Transverse colon (tissue), 4 donors: Measurements from ENCODE around the gene PAFAH2.

Experiments
- EP300 ChIP-seq: sonication (generic); formaldehyde crosslinking; IDR thresholded peaks from one replicate; pipeline ENCODE4 v1.6.1; 2017; ENCODE audit warnings: antibody characterized with exemption, low read depth
- POLR2A ChIP-seq: fragments of 450-650 bp; IDR thresholded peaks from one replicate; pipeline ENCODE4 v1.6.1; 2016; ENCODE audit warnings: antibody characterized with exemption, mild to moderate bottlenecking, moderate library complexity
- POLR2AphosphoS5 ChIP-seq, 3 donors: sonication (generic); formaldehyde crosslinking; IDR thresholded peaks; one replicate each; pipeline ENCODE4 v1.6.1; 2016; ENCODE audit warnings: antibody characterized with exemption in 3 of 3
- TF ChIP-seq, protein P1 (sequence below), 5 experiments: fragments of 200-600 bp in 3 of 5; fragments of 450-650 bp in 2 of 5; sonication (generic) in 3 of 5; IDR thresholded peaks; 1 replicate in 2 of 5; 2 replicates in 3 of 5; pipeline ENCODE4 v1.5.1; 2016 to 2017; ENCODE audit warnings: antibody characterized with exemption in 5 of 5, inconsistent platforms in 3 of 5, mild to moderate bottlenecking in 2 of 5, moderate library complexity in 1 of 5

GRCh38 chr1:25977801-25978200 is 20.1 kb downstream of the PAFAH2 start:
- TF ChIP-seq, protein P1, sequence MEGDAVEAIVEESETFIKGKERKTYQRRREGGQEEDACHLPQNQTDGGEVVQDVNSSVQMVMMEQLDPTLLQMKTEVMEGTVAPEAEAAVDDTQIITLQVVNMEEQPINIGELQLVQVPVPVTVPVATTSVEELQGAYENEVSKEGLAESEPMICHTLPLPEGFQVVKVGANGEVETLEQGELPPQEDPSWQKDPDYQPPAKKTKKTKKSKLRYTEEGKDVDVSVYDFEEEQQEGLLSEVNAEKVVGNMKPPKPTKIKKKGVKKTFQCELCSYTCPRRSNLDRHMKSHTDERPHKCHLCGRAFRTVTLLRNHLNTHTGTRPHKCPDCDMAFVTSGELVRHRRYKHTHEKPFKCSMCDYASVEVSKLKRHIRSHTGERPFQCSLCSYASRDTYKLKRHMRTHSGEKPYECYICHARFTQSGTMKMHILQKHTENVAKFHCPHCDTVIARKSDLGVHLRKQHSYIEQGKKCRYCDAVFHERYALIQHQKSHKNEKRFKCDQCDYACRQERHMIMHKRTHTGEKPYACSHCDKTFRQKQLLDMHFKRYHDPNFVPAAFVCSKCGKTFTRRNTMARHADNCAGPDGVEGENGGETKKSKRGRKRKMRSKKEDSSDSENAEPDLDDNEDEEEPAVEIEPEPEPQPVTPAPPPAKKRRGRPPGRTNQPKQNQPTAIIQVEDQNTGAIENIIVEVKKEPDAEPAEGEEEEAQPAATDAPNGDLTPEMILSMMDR (IDR thresholded peaks at IDR 0.05): no peak
- no peak for TF ChIP-seq POLR2A
- TF ChIP-seq EP300: no peak
- no peak for TF ChIP-seq POLR2AphosphoS5 (IDR thresholded peaks at IDR 0.05)
